K562 (cell line): ENCODE results near the gene DND1. TPM values are rescaled to one million over a fixed set of nuclear protein-coding genes. Genes with fewer than 3 reads are reported as not detected.

Experiments used
- CREB3L1 ChIP-seq: fragments of 450-650 bp; IDR thresholded peaks from 2 replicates; pipeline ENCODE4 v1.6.1; 2014; ENCODE audit warnings: low read depth, mild to moderate bottlenecking, moderate library complexity, borderline replicate concordance
- DLX4 ChIP-seq: fragments of 250-450 bp; sonication (Bioruptor Pico); IDR thresholded peaks from 2 replicates; pipeline ENCODE4 v1.6.1; 2021; ENCODE audit warnings: mild to moderate bottlenecking
- ELF1 ChIP-seq: fragments of 200-800 bp; sonication (Bioruptor generic); IDR thresholded peaks from 2 replicates; pipeline ENCODE4 v1.6.1; 2016; ENCODE audit warnings: missing genetic modification characterization, missing compliant biosample characterization
- EP400 ChIP-seq: fragments of 450-650 bp; IDR thresholded peaks from 2 replicates; pipeline ENCODE4 v1.6.1; 2017; ENCODE audit warnings: antibody characterized with exemption, mild to moderate bottlenecking, moderate library complexity
- ESRRA ChIP-seq: fragments of 450-650 bp; IDR thresholded peaks from 2 replicates; pipeline ENCODE4 v1.6.1; 2014; ENCODE audit warnings: low read depth, mild to moderate bottlenecking, moderate library complexity, borderline replicate concordance
- ETV6 ChIP-seq, 3 experiments: fragments of 150-350 bp in 1 of 3; sonication (generic) in 1 of 3; formaldehyde crosslinking in 1 of 3; IDR thresholded peaks; 2 replicates each; pipeline versions ENCODE4 v1.6.1 to v1.8.0; 2014 to 2022; ENCODE audit warnings: borderline replicate concordance in 2 of 3, low read depth in 2 of 3, antibody characterized with exemption in 1 of 3, low read length in 1 of 3, mild to moderate bottlenecking in 1 of 3, missing genetic modification reagents in 1 of 3
- GMEB1 ChIP-seq: fragments of 250-450 bp; sonication (Bioruptor Pico); IDR thresholded peaks from 2 replicates; pipeline ENCODE4 v1.4.0; 2020; ENCODE audit warnings: mild to moderate bottlenecking
- NR2C1 ChIP-seq, 2 experiments: fragments of 450-650 bp; IDR thresholded peaks; 2 replicates each; pipeline ENCODE4 v1.6.1; 2017; ENCODE audit warnings: mild to moderate bottlenecking in 2 of 2, antibody characterized with exemption in 1 of 2, inconsistent platforms in 1 of 2, missing compliant biosample characterization in 1 of 2, missing genetic modification characterization in 1 of 2
- RAD21 ChIP-seq, 2 experiments: fragments of 250-450 bp in 1 of 2; fragments of 450-650 bp in 1 of 2; sonication (Bioruptor Pico) in 1 of 2; formaldehyde crosslinking in 1 of 2; IDR thresholded peaks in 1 of 2; conservative IDR thresholded peaks in 1 of 2; 2 replicates each; pipeline versions ENCODE4 v1.4.0 to v1.8.0; 2020 to 2022; ENCODE audit warnings: mild to moderate bottlenecking in 2 of 2, moderate library complexity in 1 of 2
- SRF ChIP-seq, 2 experiments: fragments of 250-450, 450-650 bp in 1 of 2; sonication (Bioruptor Pico) in 1 of 2; sonication (generic) in 1 of 2; formaldehyde crosslinking; IDR thresholded peaks; 2 replicates each; pipeline versions ENCODE4 v1.5.0 to v1.5.1; 2020 to 2022; ENCODE audit warnings: mild to moderate bottlenecking in 1 of 2, missing genetic modification reagents in 1 of 2
- ZBTB2 ChIP-seq: fragments of 450-650 bp; IDR thresholded peaks from 2 replicates; pipeline ENCODE4 v1.6.1; 2016; ENCODE audit warnings: antibody characterized with exemption
- ZFX ChIP-seq: sonication (generic); formaldehyde crosslinking; IDR thresholded peaks from 2 replicates; pipeline ENCODE4 v1.8.0; 2022; ENCODE audit warnings: mild to moderate bottlenecking, missing genetic modification reagents, moderate library complexity
- ZNF197 ChIP-seq: fragments of 200-800 bp; sonication (Bioruptor generic); IDR thresholded peaks from 2 replicates; pipeline ENCODE4 v1.6.1; 2016; ENCODE audit warnings: low read depth, missing genetic modification characterization, missing compliant biosample characterization
- ZNF23 ChIP-seq: fragments of 250-450 bp; sonication (Bioruptor Pico); IDR thresholded peaks from 2 replicates; pipeline ENCODE4 v1.4.0; 2020; ENCODE audit warnings: mild to moderate bottlenecking
- polyA plus RNA-seq, 8 experiments: library from polyadenylated mRNA; depleted of rRNA in 4 of 8; stranded (reverse) in 5 of 8; unstranded in 3 of 8; fragments of >200 nt; fragmentation: Nextera tagmentation in 2 of 8; fragmentation: Illumina TruSeq in 1 of 8; extraction: Ambion mirVana in 2 of 8; extraction: Trizol in 1 of 8; gene quantifications; 2 replicates each; pipeline versions ENCODE4 v1.2.1 to v1.2.3, GENCODE V29; 2011 to 2014; ENCODE audit warnings: inconsistent platforms in 1 of 8, missing spikeins in 1 of 8
- total RNA-seq, 7 experiments: library from RNA; depleted of rRNA in 6 of 7; stranded (reverse); fragments of >200 nt in 6 of 7; fragmentation: Illumina TruSeq in 2 of 7; extraction: Trizol in 2 of 7; gene quantifications; 2 replicates each; pipeline versions ENCODE4 v1.2.1 to v1.2.3, GENCODE V29; 2011 to 2021; ENCODE audit warnings: low replicate concordance in 1 of 7

DND1 gene
- total and polyA plus RNA-seq, 9 of the 15 experiments (the other 6 are each of a cell fraction or from before 2014, with no cell fraction given) = 0.37 to 2.0 (median 0.90) TPM; not detected in 3

- TF ChIP-seq ESRRA (peak; percentile 73; the same call in 1 of the 2 replicates), DLX4 (CRISPR knock-in tag) (no peak), NR2C1 (IDR thresholded peaks at IDR 0.05) (peak; percentile 71; the same call in 1 of the 2 replicates), NR2C1 (tag; IDR thresholded peaks at IDR 0.05) (peak; percentile 58), EP400 (peak; percentile 88), ZBTB2 (peak; percentile 16; the same call in 1 of the 2 replicates), ZFX (CRISPR knock-in tag) (peak; percentile 62), RAD21 (CRISPR knock-in tag; conservative IDR thresholded peaks at IDR 0.05 in 1 of 2, IDR thresholded peaks at IDR 0.05 in 1 of 2) (peak; percentile 6 to 9; a peak in 1 of 4 replicates), ZNF23 (CRISPR knock-in tag) (0 out of 2 replicates have a peak, but pooled peaks have one; percentile 69), ZNF197 (CRISPR knock-in tag) (no peak), GMEB1 (peak; percentile 62), SRF (CRISPR knock-in tag; IDR thresholded peaks at IDR 0.05) (peak in 1 of 2 experiments; percentile 78; a peak in 2 of 4 replicates), CREB3L1 (peak; percentile 61), ELF1 (peak; percentile 97), ETV6 (IDR thresholded peaks at IDR 0.05; ENCODE audit: borderline replicate concordance in 1 of 2, low read depth in 2 of 2, low read length in 1 of 2) (peak; percentile 94 to 98), ETV6 (CRISPR knock-in tag; IDR thresholded peaks at IDR 0.05; ENCODE audit: borderline replicate concordance) (no peak)
These were observed 8.8 kb downstream of the DND1 start, which contains the start of gene WDR55 (continued) for GRCh38 chr5:140664359-140665119.
